ENCODE results near the gene PDE1C.

- TF ChIP-seq, protein P1, sequence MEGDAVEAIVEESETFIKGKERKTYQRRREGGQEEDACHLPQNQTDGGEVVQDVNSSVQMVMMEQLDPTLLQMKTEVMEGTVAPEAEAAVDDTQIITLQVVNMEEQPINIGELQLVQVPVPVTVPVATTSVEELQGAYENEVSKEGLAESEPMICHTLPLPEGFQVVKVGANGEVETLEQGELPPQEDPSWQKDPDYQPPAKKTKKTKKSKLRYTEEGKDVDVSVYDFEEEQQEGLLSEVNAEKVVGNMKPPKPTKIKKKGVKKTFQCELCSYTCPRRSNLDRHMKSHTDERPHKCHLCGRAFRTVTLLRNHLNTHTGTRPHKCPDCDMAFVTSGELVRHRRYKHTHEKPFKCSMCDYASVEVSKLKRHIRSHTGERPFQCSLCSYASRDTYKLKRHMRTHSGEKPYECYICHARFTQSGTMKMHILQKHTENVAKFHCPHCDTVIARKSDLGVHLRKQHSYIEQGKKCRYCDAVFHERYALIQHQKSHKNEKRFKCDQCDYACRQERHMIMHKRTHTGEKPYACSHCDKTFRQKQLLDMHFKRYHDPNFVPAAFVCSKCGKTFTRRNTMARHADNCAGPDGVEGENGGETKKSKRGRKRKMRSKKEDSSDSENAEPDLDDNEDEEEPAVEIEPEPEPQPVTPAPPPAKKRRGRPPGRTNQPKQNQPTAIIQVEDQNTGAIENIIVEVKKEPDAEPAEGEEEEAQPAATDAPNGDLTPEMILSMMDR (conservative IDR thresholded peaks at IDR 0.05), result no peak
- no peak for TF ChIP-seq ZFX (IDR thresholded peaks at IDR 0.05)
Observed at GRCh38 chr7:31991846-31992245, 78.4 kb downstream of the PDE1C start.
